Right renal pelvis (tissue), 4 donors: ENCODE measurements around the gene MYO9B. TPM values are rescaled to one million over a fixed set of nuclear protein-coding genes. Genes with fewer than 3 reads are reported as not detected.
"Not testable (repeated sequence)": the region's sequence is repeated elsewhere in the genome, so short reads cannot be mapped to it uniquely, and the experiment has no call there.

Experiments
- DNase-seq, 4 donors: peaks; one replicate each; pipeline ENCODE4 v3.0.0-alpha.2; 2013; ENCODE audit warnings: low read depth in 4 of 4, low spot score in 3 of 4, missing footprints in 1 of 4
- polyA plus RNA-seq, 4 donors: library from polyadenylated mRNA; unstranded; fragments of 120-200 nt; gene quantifications; one replicate each; pipeline ENCODE4 v1.2.1, GENCODE V29; 2013; ENCODE audit not compliant: insufficient read length in 4 of 4

The MYO9B gene
- polyA plus RNA-seq, 4 donors: 40.6 to 51.6 (median 48.8) TPM

DNA sequence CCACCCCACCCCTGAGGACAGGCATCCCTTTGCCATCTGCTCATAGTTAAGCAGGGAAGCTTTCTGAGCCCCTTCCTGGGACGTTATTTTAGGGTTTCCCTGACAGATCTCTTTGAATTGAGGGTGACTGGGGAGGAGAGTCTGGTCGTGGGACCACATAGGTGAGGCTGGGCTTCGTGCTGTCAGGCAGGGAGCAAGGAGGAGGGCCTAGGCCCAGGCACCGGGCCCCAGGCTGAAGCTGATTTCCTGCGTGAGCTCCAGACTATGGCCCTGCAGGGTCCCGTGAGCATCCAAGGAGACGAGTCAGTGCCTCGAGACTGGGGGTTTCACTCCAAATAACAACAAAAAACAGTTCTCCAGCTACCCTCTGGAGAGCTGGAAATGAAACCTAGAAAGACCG lies 60.4 kb downstream of the MYO9B start:
- no peak for DNase-seq

DNA sequence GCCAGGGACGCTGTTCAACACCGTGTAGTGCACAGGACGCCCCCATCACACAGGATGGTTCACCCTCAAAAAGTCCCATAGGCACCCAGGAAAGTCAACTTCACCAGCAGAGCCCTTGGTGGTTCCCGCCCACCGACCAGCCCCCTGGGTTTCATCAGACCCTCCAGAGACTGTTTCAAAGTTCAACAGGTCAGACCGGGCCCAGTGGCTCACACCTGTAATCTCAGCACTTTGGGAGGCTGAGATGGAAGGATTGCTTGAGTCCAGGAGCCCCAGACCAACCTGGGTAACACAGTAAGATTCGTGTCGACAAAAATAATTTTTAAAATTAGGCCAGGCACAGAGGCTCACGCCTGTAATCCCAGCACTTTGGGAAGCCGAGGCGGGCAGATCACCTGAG lies 61.0 kb downstream of the MYO9B start:
- DNase-seq: no peak

DNA sequence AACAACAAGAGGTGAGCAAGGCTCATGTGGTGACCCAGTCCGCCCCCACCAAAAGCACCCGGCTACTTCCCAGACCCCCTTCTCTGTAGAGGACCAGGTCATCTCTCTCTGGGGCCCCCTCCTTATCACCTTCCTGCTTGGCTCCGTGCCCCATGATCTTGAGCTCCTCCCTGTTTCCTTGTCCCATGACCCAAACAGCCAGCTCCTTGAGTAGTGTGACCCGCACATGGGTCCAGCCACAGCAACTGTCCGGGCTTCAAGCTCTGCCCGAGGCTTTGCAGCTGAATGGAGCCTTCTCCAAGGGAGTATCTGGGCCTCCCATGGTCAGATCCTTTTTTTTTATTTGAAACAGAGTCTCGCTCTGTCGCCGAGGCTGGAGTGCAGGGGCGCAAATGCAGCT lies 61.8 kb downstream of the MYO9B start:
- DNase-seq: no peak

DNA sequence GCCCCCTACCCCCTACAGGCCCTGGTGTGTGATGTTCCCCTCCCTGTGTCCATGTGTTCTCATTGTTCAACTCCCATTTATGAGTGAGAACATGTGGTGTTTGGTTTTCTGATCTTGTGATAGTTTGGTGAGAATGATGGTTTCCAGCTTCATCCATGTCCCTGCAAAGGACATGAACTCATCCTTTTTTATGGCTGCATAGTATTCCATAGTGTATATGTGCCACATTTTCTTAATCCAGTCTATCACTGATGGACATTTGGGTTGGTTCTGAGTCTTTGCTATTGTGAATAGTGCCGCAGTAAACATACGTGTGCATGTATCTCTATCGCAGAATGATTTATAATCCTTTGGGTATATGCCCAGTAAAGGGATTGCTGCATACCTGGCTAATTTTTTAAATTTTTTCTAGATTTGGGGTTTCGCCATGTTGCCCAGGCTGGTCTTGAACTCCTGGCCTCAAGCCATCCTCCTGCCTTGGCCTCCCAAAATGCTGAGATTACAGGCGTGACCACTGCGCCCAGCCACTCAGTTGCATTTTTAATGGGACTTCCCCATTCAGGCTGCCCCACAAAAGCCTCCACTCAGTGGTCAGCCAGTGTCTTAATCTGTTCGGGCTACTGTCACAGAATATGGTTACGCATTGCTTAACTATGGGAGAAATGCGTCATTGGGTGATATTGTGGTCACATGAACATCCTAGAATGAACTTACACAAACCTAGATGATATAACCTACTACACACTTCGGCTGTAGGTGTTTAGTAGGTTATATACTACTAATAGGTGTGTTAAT lies 62.7 kb downstream of the MYO9B start:
- not testable (repeated sequence) for DNase-seq

DNA sequence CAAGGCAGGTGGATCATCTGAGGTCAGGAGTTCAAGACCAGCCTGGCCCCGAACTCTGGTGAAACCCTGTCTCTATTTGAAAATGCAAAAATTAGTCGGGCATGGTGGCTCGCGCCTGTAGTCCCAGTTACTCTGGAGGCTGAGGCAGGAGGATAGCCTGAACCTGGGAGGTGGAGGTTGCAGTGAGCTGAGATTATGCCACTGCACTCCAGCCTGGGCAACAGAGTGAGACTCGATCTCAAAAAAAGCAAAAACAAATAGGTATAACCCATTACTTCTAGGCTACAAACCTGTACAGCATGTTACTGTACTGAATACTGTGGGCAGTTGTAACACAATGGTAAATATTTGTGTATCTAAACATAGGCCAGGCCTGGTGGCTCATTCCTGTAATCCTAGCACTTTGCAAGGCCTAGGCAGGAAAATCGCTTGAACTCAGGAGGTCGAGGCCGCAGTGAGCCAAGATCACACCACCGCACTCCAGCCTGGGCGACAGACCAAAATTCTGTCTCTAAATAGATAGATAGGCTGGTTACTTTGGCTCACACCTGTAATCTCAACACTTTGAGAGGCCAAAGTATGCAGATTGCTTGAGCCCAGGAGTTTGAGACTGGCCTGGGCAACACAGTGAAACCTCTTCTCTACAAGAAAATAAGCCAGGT lies 63.5 kb downstream of the MYO9B start:
- no peak for DNase-seq

GRCh38 chr19:17144771-17145170 lies 69.2 kb downstream of the MYO9B start:
- not testable (repeated sequence) for DNase-seq

DNA sequence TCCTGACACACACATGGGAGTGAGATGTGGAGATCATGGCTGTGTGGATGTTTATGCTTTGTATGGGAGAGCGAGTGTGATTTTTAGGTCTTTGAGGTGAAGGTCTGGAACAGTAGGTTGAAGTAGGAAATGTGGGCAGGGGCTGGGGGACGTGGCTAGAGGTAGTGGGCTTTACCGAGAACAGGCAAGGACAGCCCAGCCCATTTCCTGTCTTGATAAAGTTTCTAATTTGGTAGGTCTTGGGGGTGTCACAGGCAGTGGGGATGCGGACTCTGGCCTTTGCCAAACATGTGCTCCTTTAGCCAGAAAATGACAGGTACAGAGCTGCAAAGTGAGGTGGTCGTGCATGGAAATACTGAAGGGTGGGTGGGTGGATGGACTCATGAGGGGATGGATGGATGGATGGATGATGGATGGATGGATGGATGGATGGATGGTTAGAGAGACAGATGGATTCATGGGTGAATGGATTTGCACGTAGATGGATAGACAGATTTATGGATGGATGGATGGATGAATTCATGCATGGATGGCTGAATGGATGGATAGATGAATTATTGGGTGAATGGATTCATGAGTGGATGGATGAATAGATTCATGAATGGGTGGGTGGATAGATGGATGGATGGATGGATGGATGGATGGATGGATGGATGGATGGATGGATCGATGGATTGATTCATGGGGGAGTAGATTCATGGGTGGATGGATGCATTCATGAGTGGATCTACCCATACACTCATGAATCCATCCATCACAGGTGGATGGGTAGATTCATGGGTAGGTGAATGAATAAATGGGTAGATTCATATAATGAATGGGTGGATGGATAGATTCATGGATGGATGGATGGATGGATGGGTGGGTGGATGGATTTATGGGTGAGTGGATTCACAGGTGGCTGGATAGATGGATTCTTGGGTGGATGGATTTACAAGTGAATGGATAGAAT lies 70.2 kb downstream of the MYO9B start:
- no peak for DNase-seq

- DNase-seq: no peak
These were observed 72.6 kb downstream of the MYO9B start for GRCh38 chr19:17148130-17148529.

GRCh38 chr19:17149393-17150135 lies 74.0 kb downstream of the MYO9B start:
- no peak for DNase-seq

DNA sequence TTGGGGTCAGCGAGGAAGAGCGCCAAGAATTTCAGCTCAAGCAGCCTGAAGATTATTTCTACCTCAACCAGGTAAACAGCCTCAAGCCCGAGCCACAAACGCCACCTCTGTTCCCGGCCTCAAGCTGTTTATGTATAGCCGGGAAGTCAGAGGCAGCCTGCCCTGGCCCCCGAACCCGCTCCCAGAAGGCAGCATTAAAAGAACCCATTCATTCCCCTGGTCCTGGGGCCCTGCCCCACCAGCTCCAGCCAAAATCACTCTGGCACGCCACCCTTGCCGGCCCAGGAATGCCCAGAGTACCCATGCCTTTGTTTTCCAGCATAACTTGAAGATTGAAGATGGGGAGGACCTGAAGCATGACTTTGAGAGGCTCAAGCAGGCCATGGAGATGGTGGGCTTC lies 78.4 kb downstream of the MYO9B start:
- DNase-seq: no peak

DNA sequence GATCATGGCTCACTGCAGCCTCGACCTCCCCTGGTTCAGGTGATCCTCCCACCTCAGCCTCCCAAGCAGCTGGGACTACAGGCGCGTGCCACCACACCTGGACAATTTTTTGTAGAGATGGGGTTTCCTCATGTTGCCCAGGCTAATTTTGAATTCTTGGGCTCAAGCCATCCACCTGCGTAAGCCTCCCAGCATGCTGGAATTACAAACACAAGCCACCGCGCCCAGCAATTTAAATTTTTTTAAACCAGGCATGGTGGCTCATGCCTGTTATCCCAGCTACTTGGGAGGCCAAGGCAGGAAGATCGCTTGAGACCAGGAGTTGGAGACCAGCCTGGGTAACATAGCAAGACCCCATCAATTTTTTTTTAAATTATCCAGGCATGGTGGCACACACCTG lies 79.7 kb downstream of the MYO9B start:
- DNase-seq: no peak

- no peak for DNase-seq
These were observed 80.8 kb downstream of the MYO9B start for GRCh38 chr19:17156296-17156946.

DNA sequence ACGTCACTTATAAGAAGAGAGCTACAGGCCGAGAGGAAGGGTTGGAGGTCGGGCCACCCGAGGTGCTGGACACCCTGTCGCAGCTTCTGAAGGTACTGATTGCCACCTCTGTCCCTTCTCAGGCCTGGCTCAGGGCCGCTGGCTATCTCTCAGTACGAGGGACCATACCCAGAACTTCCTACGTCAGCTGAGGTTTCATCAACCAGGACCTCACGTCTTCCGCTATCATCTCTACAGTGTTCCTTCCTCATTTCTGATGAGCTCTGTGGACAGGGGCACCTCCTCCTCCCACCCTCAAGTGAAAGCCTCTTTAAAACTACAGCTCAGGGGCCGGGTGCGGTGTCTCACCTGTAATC lies 81.3 kb downstream of the MYO9B start:
- DNase-seq: no peak

DNA sequence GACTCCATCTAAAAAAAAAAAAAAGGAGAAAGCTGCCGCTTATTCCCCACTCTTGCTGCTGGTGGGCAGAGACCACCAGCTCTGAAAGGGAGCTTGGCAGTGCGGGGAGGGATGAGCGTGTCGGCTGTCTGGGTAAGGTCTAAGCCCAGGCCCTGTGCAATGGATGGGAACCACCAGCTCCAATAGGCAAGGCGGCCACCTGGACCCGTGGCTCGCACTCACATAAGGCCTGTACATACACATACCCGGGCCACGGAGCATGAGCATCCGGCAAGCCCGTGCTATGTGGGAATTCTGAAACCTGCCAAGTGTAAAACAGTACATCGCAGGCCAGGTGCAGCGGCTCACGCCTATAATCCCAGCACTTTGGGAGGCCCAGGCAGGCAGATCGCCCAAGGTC lies 83.0 kb downstream of the MYO9B start:
- no peak for DNase-seq

GRCh38 chr19:17159466-17160393 lies 84.2 kb downstream of the MYO9B start:
- no peak for DNase-seq

- no peak for DNase-seq
These were observed 85.3 kb downstream of the MYO9B start for GRCh38 chr19:17160908-17161307.

DNA sequence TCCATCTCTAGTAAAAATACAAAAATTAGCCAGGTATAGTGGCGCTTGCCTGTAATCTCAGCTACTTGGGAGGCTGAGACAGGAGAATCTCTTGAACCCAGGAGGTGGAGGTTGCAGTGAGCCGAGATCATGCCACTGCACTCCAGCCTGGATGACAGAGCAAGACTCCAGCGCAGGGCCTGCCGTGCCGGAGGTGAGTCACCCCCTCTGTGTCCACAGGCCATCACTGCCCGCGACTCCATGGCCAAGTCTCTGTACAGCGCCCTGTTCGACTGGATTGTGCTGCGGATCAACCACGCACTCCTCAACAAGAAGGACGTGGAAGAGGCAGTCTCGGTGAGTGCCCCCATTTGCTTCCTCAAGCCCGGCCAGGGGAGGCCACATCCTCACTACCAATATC lies 86.6 kb downstream of the MYO9B start:
- not testable (repeated sequence) for DNase-seq

GRCh38 chr19:17162580-17162979 lies 87.0 kb downstream of the MYO9B start:
- no peak for DNase-seq

DNA sequence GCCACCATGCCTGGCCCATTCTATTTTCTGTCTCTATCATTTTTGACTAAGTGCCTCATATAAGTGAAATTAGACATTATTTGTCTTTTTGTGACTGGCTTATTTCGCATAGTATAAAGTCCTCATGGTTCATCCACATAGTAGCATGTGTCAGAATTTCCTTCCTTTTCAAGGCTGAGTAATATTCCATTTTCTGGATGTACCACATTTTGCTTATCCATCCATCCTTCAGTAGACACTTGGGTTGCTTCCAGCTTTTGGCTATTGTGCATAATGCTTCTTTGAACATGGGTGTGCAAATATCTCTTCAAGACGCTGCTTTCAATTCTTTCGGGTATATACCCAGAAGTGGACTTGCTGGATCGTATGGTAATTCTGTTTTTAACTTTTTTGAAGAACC lies 88.1 kb downstream of the MYO9B start:
- DNase-seq: no peak
